ENCODE measurements around the gene HMG20A. TPM values are rescaled to one million over a fixed set of nuclear protein-coding genes. Genes with fewer than 3 reads are reported as not detected.

Gene HMG20A
- total and polyA plus RNA-seq, 10 of the 15 experiments (the other 5 are each of a cell fraction or from before 2014, with no cell fraction given), result 30.0 to 98.7 (median 46.8) TPM

GRCh38 chr15:77409259-77410156 lies 11.2 kb upstream of the HMG20A start (continued):
- TF ChIP-seq ATF3 (IDR thresholded peaks at IDR 0.05; ENCODE audit: borderline replicate concordance, extremely low read depth, low read depth, low read length) (no peak), HCFC1 (IDR thresholded peaks at IDR 0.05; ENCODE audit: low read length) (no peak), SMAD1 (IDR thresholded peaks at IDR 0.05; ENCODE audit: low read depth, partially characterized antibody) (peak; percentile 34), LARP7 (IDR thresholded peaks at IDR 0.05) (no peak), SMAD5 (IDR thresholded peaks at IDR 0.05; ENCODE audit: low read depth) (no peak), RUNX3 (IDR thresholded peaks at IDR 0.05; ENCODE audit: low read length) (peak; percentile 54), JUNB (IDR thresholded peaks at IDR 0.05) (no peak), TCF3 (IDR thresholded peaks at IDR 0.05; ENCODE audit: borderline replicate concordance, insufficient read depth, low read depth, low read length) (no peak), ZNF622 (IDR thresholded peaks at IDR 0.05) (no peak), CEBPB (IDR thresholded peaks at IDR 0.05; ENCODE audit: borderline replicate concordance in 1 of 2, low read depth in 2 of 2, low read length in 2 of 2) (no peak), TBL1XR1 (IDR thresholded peaks at IDR 0.05; ENCODE audit: low read depth, low read length) (no peak), ATF7 (IDR thresholded peaks at IDR 0.05; ENCODE audit: low read depth) (peak; percentile 83), KLF5 (IDR thresholded peaks at IDR 0.05; ENCODE audit: partially characterized antibody) (no peak), ZZZ3 (IDR thresholded peaks at IDR 0.05; ENCODE audit: control insufficient read depth, insufficient read length, low read depth) (no peak), BCLAF1 (IDR thresholded peaks at IDR 0.05) (no peak), ZBED1 (IDR thresholded peaks at IDR 0.05; ENCODE audit: borderline replicate concordance) (no peak), SMARCA5 (IDR thresholded peaks at IDR 0.05) (no peak), E2F4 (IDR thresholded peaks at IDR 0.05; ENCODE audit: low read depth, low read length) (no peak), RAD21 (IDR thresholded peaks at IDR 0.05; ENCODE audit: insufficient read depth, low read depth, low read length) (no peak), CEBPZ (IDR thresholded peaks at IDR 0.05; ENCODE audit: low read depth, low read length) (no peak), CBX3 (IDR thresholded peaks at IDR 0.05; ENCODE audit: borderline replicate concordance, low read depth) (no peak), NFYB (IDR thresholded peaks at IDR 0.05; ENCODE audit: insufficient read depth, low read depth, low read length) (no peak), PAX8 (IDR thresholded peaks at IDR 0.05) (no peak), YY1 (IDR thresholded peaks at IDR 0.05; ENCODE audit: low read depth, low read length) (no peak), TCF7 (IDR thresholded peaks at IDR 0.05; ENCODE audit: borderline replicate concordance) (no peak)
